ENCODE data around the gene PPIA. TPM values are rescaled to one million over a fixed set of nuclear protein-coding genes. Genes with fewer than 3 reads are reported as not detected.

Gene PPIA
- total RNA-seq, 1 experiment from 2014 or later, result 2,836 TPM

GRCh38 chr7:44757311-44757710 is 39.2 kb upstream of the PPIA start (continued):
- TF ChIP-seq ZNF274 (IDR thresholded peaks at IDR 0.05; ENCODE audit: low read depth, low read length), result no peak
- TF ChIP-seq SP1 (IDR thresholded peaks at IDR 0.05; ENCODE audit: low read depth), result no peak
- no peak for TF ChIP-seq SRF (IDR thresholded peaks at IDR 0.05; ENCODE audit: low read depth)

- ChIA-PET POLR2A (no interaction called here), RAD21 (ENCODE audit: low non-redundant PET in 1 of 2, low total read pairs in 2 of 2, uncharacterized antibody in 2 of 2, unreplicated experiment in 2 of 2) (no interaction called here), CTCF (no interaction called here)
- Histone ChIP-seq H3K4me3 (replicated peaks in 1 of 2; ENCODE audit: low read depth in 1 of 2, low read length in 2 of 2) (no peak overlapping the region), H3K27ac (ENCODE audit: low read depth, low read length) (no peak overlapping the region), H3K27me3 (ENCODE audit: insufficient read depth, low read length) (no peaks in the 10 kb centered on the region), H3K9ac (ENCODE audit: low read length) (no peak overlapping the region), H3K36me3 (ENCODE audit: control insufficient read depth in 1 of 2, insufficient read depth in 2 of 2, low read length in 2 of 2) (peaks cover 3 to 10% of the 10 kb centered on the region in 2 experiments; a peak in 3 of 4 replicates), H3K9me2 (ENCODE audit: insufficient read depth) (no peaks in the 10 kb centered on the region), H3K4me1 (ENCODE audit: control insufficient read depth in 1 of 2, insufficient read depth in 2 of 2, low read length in 2 of 2) (peaks cover 12 to 28% of the 10 kb centered on the region in 2 experiments), H3K4me2 (ENCODE audit: low read length) (no peak overlapping the region), H3K9me3 (ENCODE audit: control insufficient read depth in 1 of 2, insufficient read depth in 1 of 2, low read depth in 1 of 2, low read length in 2 of 2) (no peaks in the 10 kb centered on the region), H2AFZ (ENCODE audit: low read depth, low read length, poor library complexity, severe bottlenecking) (no peak overlapping the region), H3K79me2 (ENCODE audit: insufficient read depth, low read length) (peaks cover 28% of the 10 kb centered on the region), H4K20me1 (ENCODE audit: insufficient read depth) (no peaks in the 10 kb centered on the region)
- ATAC-seq (no peak), DNase-seq (ENCODE audit: low read depth, low spot score) (no peak)
- BruUV-seq (replicated peaks), result no TSS peak
- TF ChIP-seq RAD21 (IDR thresholded peaks at IDR 0.05; ENCODE audit: low read depth) (no peak), SIN3A (IDR thresholded peaks at IDR 0.05; ENCODE audit: low read depth) (no peak), TCF7L2 (IDR thresholded peaks at IDR 0.05; ENCODE audit: borderline replicate concordance, extremely low read depth, insufficient read depth, insufficient read length) (no peak), JUND (IDR thresholded peaks at IDR 0.05) (no peak), CEBPB (IDR thresholded peaks at IDR 0.05; ENCODE audit: low read depth) (no peak), POLR2A (IDR thresholded peaks at IDR 0.05; ENCODE audit: borderline replicate concordance, extremely low read depth, insufficient read depth, insufficient read length) (no peak), ZNF274 (IDR thresholded peaks at IDR 0.05; ENCODE audit: low read depth, low read length) (no peak), EZH2 (IDR thresholded peaks at IDR 0.05) (no peak), MAX (IDR thresholded peaks at IDR 0.05) (no peak), CTCF (IDR thresholded peaks at IDR 0.05 in 2 of 3, conservative IDR thresholded peaks at IDR 0.05 in 1 of 3; ENCODE audit: borderline replicate concordance in 1 of 3, insufficient read depth in 1 of 3, low read depth in 2 of 3, low read length in 2 of 3) (no peak), YY1 (IDR thresholded peaks at IDR 0.05; ENCODE audit: extremely low read depth, insufficient replicate concordance, low read depth, low read length) (no peak)
- intact Hi-C loops (cut with micrococcal nuclease), result no loop called here
Measured at GRCh38 chr7:44757739-44758138, 38.7 kb upstream of the PPIA start.

Measured in HCT116 (cell line).